IMR-90 (cell line): ENCODE data around the gene FAM111A. TPM values are rescaled to one million over a fixed set of nuclear protein-coding genes. Genes with fewer than 3 reads are reported as not detected.

Source experiments
- ATAC-seq: fragments of 200-7000 bp; cut with Tn5 transposase; 2 replicates; pipeline ENCODE4 v1.9.1; 2020; ENCODE audit warnings: low read depth, mild to moderate bottlenecking, moderate library complexity
- BruUV-seq: library from RNA; stranded (reverse); fragments of 400-500 nt; replicated peaks from 2 replicates; lab custom pipeline; 2021; lab: Mats Ljungman, UMichigan
- CTCF ChIA-PET: fragments of 300-600 bp; formaldehyde crosslinking; extraction: SDS; loops from one replicate; lab custom pipeline; 2021; ENCODE audit warnings: antibody characterized with exemption; lab: Yijun Ruan, JAX
- POLR2A ChIA-PET: fragments of 300-600 bp; sonication (Branson Sonifier 250); formaldehyde crosslinking; loops from one replicate; lab custom pipeline; 2022; ENCODE audit warnings: antibody characterized with exemption; ENCODE audit not compliant: unreplicated experiment; lab: Charles Lee
- DNase-seq: peaks from one replicate; pipeline ENCODE4 v3.0.0; 2013
- H2AFZ ChIP-seq: replicated peaks from 2 replicates; pipeline ENCODE3; 2013; ENCODE audit warnings: low read length, mild to moderate bottlenecking; ENCODE audit not compliant: poor library complexity
- H2AK5ac ChIP-seq: 2 replicates; pipeline ENCODE4 v1.6.1; 2013; ENCODE audit warnings: low read depth, low read length, inconsistent platforms
- H2AK9ac ChIP-seq: replicated peaks from 2 replicates; pipeline ENCODE3; 2013; ENCODE audit warnings: mild to moderate bottlenecking, low read depth, low read length, moderate library complexity; ENCODE audit not compliant: poor library complexity
- H2BK120ac ChIP-seq: 2 replicates; pipeline ENCODE4 v1.6.1; 2013; ENCODE audit warnings: low read depth, low read length, inconsistent platforms
- H2BK15ac ChIP-seq: 3 replicates; pipeline ENCODE4 v1.6.1; 2013; ENCODE audit warnings: low read depth, low read length, inconsistent platforms
- H2BK20ac ChIP-seq: 2 replicates; pipeline ENCODE4 v1.6.1; 2013; ENCODE audit warnings: low read depth, mild to moderate bottlenecking, inconsistent platforms, low read length, moderate library complexity
- H2BK5ac ChIP-seq: 2 replicates; pipeline ENCODE4 v1.6.1; 2013; ENCODE audit warnings: mild to moderate bottlenecking, low read depth, low read length, inconsistent platforms; ENCODE audit not compliant: poor library complexity, severe bottlenecking
- H3K14ac ChIP-seq: replicated peaks from 2 replicates; pipeline ENCODE4 v1.6.1; 2013; ENCODE audit warnings: low read depth, low read length, inconsistent platforms
- H3K18ac ChIP-seq: 2 replicates; pipeline ENCODE4 v1.6.1; 2013; ENCODE audit warnings: low read depth, low read length, control low read depth
- H3K23ac ChIP-seq: 2 replicates; pipeline ENCODE4 v1.6.1; 2013; ENCODE audit warnings: low read depth, low read length, inconsistent platforms
- H3K27ac ChIP-seq: 2 replicates; pipeline ENCODE4 v1.5.1; 2013; ENCODE audit warnings: mild to moderate bottlenecking, control low read depth, low read length; ENCODE audit not compliant: insufficient read depth
- H3K27me3 ChIP-seq: 2 replicates; pipeline ENCODE4 v1.6.1; 2013; ENCODE audit warnings: low read length; ENCODE audit not compliant: control insufficient read depth, insufficient read depth
- H3K36me3 ChIP-seq: 2 replicates; pipeline ENCODE4 v1.6.1; 2013; ENCODE audit warnings: low read length, mixed read lengths; ENCODE audit not compliant: control insufficient read depth, insufficient read depth
- H3K4ac ChIP-seq: 2 replicates; pipeline ENCODE4 v1.6.1; 2013; ENCODE audit warnings: low read depth, low read length, inconsistent platforms
- H3K4me1 ChIP-seq: 2 replicates; pipeline ENCODE4 v1.6.1; 2013; ENCODE audit warnings: low read length, mixed read lengths; ENCODE audit not compliant: control insufficient read depth, insufficient read depth
- H3K4me2 ChIP-seq: 2 replicates; pipeline ENCODE4 v1.6.1; 2013; ENCODE audit warnings: low read depth, mild to moderate bottlenecking, control low read depth, low read length, moderate library complexity
- H3K4me3 ChIP-seq: 2 replicates; pipeline ENCODE4 v1.5.1; 2013; ENCODE audit warnings: low read depth, mild to moderate bottlenecking, control low read depth, low read length, moderate library complexity; ENCODE audit not compliant: insufficient read depth
- H3K56ac ChIP-seq: 2 replicates; pipeline ENCODE4 v1.6.1; 2013; ENCODE audit warnings: low read length, inconsistent platforms; ENCODE audit not compliant: insufficient read depth; ENCODE audit errors: extremely low read depth
- H3K79me1 ChIP-seq, 2 experiments: 2 replicates each; pipeline ENCODE4 v1.6.1; 2013; ENCODE audit warnings: low read length in 2 of 2, inconsistent platforms in 1 of 2, low read depth in 1 of 2
- H3K9ac ChIP-seq: 2 replicates; pipeline ENCODE4 v1.6.1; 2013; ENCODE audit warnings: low read depth, low read length, control low read depth
- H3K9me1 ChIP-seq: 2 replicates; pipeline ENCODE4 v1.6.1; 2013; ENCODE audit warnings: low read length, inconsistent platforms; ENCODE audit not compliant: insufficient read depth
- H3K9me3 ChIP-seq: 2 replicates; pipeline ENCODE4 v1.6.1; 2013; ENCODE audit warnings: low read length; ENCODE audit not compliant: control insufficient read depth, insufficient read depth
- H4K20me1 ChIP-seq: 2 replicates; pipeline ENCODE4 v1.6.1; 2013; ENCODE audit warnings: low read length, inconsistent platforms; ENCODE audit not compliant: insufficient read depth
- H4K5ac ChIP-seq: 2 replicates; pipeline ENCODE4 v1.6.1; 2013; ENCODE audit warnings: mild to moderate bottlenecking, low read depth, low read length, control low read depth
- H4K8ac ChIP-seq, 2 experiments: 2 replicates each; pipeline ENCODE4 v1.6.1; 2013; ENCODE audit warnings: low read depth in 2 of 2, low read length in 2 of 2, control low read depth in 1 of 2, inconsistent platforms in 1 of 2
- H4K91ac ChIP-seq: 2 replicates; pipeline ENCODE4 v1.6.1; 2013; ENCODE audit warnings: low read depth, low read length, inconsistent platforms; ENCODE audit not compliant: insufficient read depth
- CEBPB ChIP-seq: IDR thresholded peaks from 2 replicates; pipeline ENCODE4 v1.6.1; 2012; ENCODE audit warnings: low read depth, low read length, improper control_type of control experiment
- CHD1 ChIP-seq: IDR thresholded peaks from 2 replicates; pipeline ENCODE4 v1.6.1; 2012; ENCODE audit warnings: low read depth, low read length, improper control_type of control experiment
- POLR2A ChIP-seq: IDR thresholded peaks from 2 replicates; pipeline ENCODE4 v1.6.1; 2012; ENCODE audit warnings: mild to moderate bottlenecking, low read depth, low read length
- WGBS, 2 experiments: methylation state at CpG; one replicate each; pipeline versions ENCODE4 v1.1.5 to v1.1.7; 2013; ENCODE audit warnings: missing lambda C conversion rate in 2 of 2; ENCODE audit not compliant: insufficient read length in 1 of 2; ENCODE audit errors: extremely low coverage in 2 of 2; 5-methylcytosine and 5-hydroxymethylcytosine counted together
- dilution Hi-C: fragments of 300-500 bp; cut with HindIII; formaldehyde crosslinking; loops from one replicate; pipeline ENCODE4 v1.14.3; 2018; ENCODE audit warnings: low sequenced_read_pairs; ENCODE audit not compliant: unreplicated experiment
- in situ Hi-C: fragments of 300-500 bp; cut with MboI; formaldehyde crosslinking; loops from 3 replicates; pipeline ENCODE4 v1.14.3; 2019; ENCODE audit warnings: low sequenced_read_pairs, inconsistent platforms, mixed read lengths
- intact Hi-C: fragments of 100-400 bp; cut with micrococcal nuclease; formaldehyde crosslinking; loops from 2 replicates; pipeline ENCODE4 v1.10.0; 2022
- polyA plus RNA-seq, 3 experiments: library from polyadenylated mRNA; depleted of rRNA; stranded (reverse); fragments of >200 nt; gene quantifications; 2 replicates each; pipeline ENCODE4 v1.2.3, GENCODE V29; 2012; ENCODE audit warnings: low replicate concordance in 1 of 3
- total RNA-seq: library from RNA; depleted of rRNA; stranded (reverse); fragments of >200 nt; gene quantifications from 2 replicates; pipeline ENCODE4 v1.2.3, GENCODE V29; 2012

The FAM111A gene
- total and polyA plus RNA-seq, 2 of the 4 experiments (the other 2 are of a cell fraction) = 19.9 to 36.4 TPM

GRCh38 chr11:59191095-59191494, 48.4 kb downstream of the FAM111A start:
- BruUV-seq = no TSS peak
- dilution Hi-C loops = no loop called here
- H3K27me3 ChIP-seq = no peaks in the 10 kb centered on the region
- no peak overlapping the region for H3K4ac ChIP-seq
- no peak overlapping the region for H3K18ac ChIP-seq
- no peak overlapping the region for H2BK15ac ChIP-seq
- no peak overlapping the region for H3K14ac ChIP-seq
- no peak overlapping the region for H3K27ac ChIP-seq
- H2BK5ac ChIP-seq = no peak overlapping the region
- H3K4me1 ChIP-seq = peaks cover 9% of the 10 kb centered on the region
- peaks cover 43% of the 10 kb centered on the region for H3K36me3 ChIP-seq
- no peak overlapping the region for H2BK120ac ChIP-seq
- no peak overlapping the region for H2BK20ac ChIP-seq
- H3K9me3 ChIP-seq = no peaks in the 10 kb centered on the region
- H3K4me2 ChIP-seq = no peak overlapping the region
- no peak overlapping the region for H4K8ac ChIP-seq
- H2AFZ ChIP-seq = no peak overlapping the region
- no peak overlapping the region for H4K5ac ChIP-seq
- peaks cover 0 to 21% of the 10 kb centered on the region in 2 experiments; a peak in 2 of 4 replicates for H3K79me1 ChIP-seq
- peaks cover 15% of the 10 kb centered on the region for H3K9me1 ChIP-seq
- H3K23ac ChIP-seq = no peak overlapping the region
- ChIA-PET POLR2A (no interaction called here), CTCF (no interaction called here)
- in situ Hi-C loops = no loop called here
- ATAC-seq (no peak), DNase-seq (no peak)
- WGBS, 2 experiments = 100% methylated on average over 1 of the region's 4 CpGs; no CpG with 5 or more reads in 1 of the 2 experiments
- H2AK5ac ChIP-seq = no peak overlapping the region
- TF ChIP-seq POLR2A (no peak), CHD1 (no peak), CEBPB (no peak)
- intact Hi-C loops = no loop called here
- no peak overlapping the region for H3K56ac ChIP-seq
- no peak overlapping the region for H4K91ac ChIP-seq
- H3K4me3 ChIP-seq = no peak overlapping the region
- H3K9ac ChIP-seq = no peak overlapping the region
- no peak overlapping the region for H2AK9ac ChIP-seq
- 0 out of 2 replicates have a peak, but pooled peaks cover 4% of the 10 kb centered on the region for H4K20me1 ChIP-seq
